Measurements from ENCODE around the gene USP7.

Gene USP7

GRCh38 chr16:9002042-9002441 lies 38.3 kb upstream of the USP7 start:
- Histone ChIP-seq H3K27me3 (ENCODE audit: insufficient read depth, poor library complexity, severe bottlenecking) (no peaks in the 10 kb centered on the region), H3K27ac (replicated peaks) (no peak overlapping the region), H3K4me3 (replicated peaks; ENCODE audit: insufficient read depth, low read length) (no peak overlapping the region)
- DNase-seq (ENCODE audit: low read depth in 1 of 2, low spot score in 1 of 2): no peak
- TF ChIP-seq CTCF (IDR thresholded peaks at IDR 0.05; ENCODE audit: insufficient read depth, low read length) (no peak), POLR2AphosphoS5 (IDR thresholded peaks at IDR 0.05; ENCODE audit: low read depth) (no peak), SPI1 (IDR thresholded peaks at IDR 0.05; ENCODE audit: borderline replicate concordance, low read depth) (no peak), GABPA (IDR thresholded peaks at IDR 0.05; ENCODE audit: low read depth) (no peak), REST (IDR thresholded peaks at IDR 0.05; ENCODE audit: insufficient replicate concordance, low read depth) (no peak)

- no peak for DNase-seq (ENCODE audit: low read depth in 1 of 2, low spot score in 1 of 2)
- no peak for TF ChIP-seq REST (IDR thresholded peaks at IDR 0.05; ENCODE audit: insufficient replicate concordance, low read depth)
- TF ChIP-seq GABPA (IDR thresholded peaks at IDR 0.05; ENCODE audit: low read depth): no peak
- no peak for TF ChIP-seq CTCF (IDR thresholded peaks at IDR 0.05; ENCODE audit: insufficient read depth, low read length)
- TF ChIP-seq SPI1 (IDR thresholded peaks at IDR 0.05; ENCODE audit: borderline replicate concordance, low read depth): no peak
- no peak for TF ChIP-seq POLR2AphosphoS5 (IDR thresholded peaks at IDR 0.05; ENCODE audit: low read depth)
- H3K4me3 ChIP-seq (replicated peaks; ENCODE audit: insufficient read depth, low read length): no peak overlapping the region
- H3K27me3 ChIP-seq (ENCODE audit: insufficient read depth, poor library complexity, severe bottlenecking): no peaks in the 10 kb centered on the region
- no peak overlapping the region for H3K27ac ChIP-seq (replicated peaks)
These were observed 37.0 kb upstream of the USP7 start for GRCh38 chr16:9000664-9001063.

GRCh38 chr16:8999800-9000199 lies 36.1 kb upstream of the USP7 start:
- TF ChIP-seq POLR2AphosphoS5 (IDR thresholded peaks at IDR 0.05; ENCODE audit: low read depth) (no peak), CTCF (IDR thresholded peaks at IDR 0.05; ENCODE audit: insufficient read depth, low read length) (no peak)
- H3K27ac ChIP-seq (replicated peaks): no peak overlapping the region
- no peak for DNase-seq (ENCODE audit: low read depth in 1 of 2, low spot score in 1 of 2)
- H3K4me3 ChIP-seq (replicated peaks; ENCODE audit: insufficient read depth, low read length): no peak overlapping the region
- H3K27me3 ChIP-seq (ENCODE audit: insufficient read depth, poor library complexity, severe bottlenecking): no peaks in the 10 kb centered on the region

GRCh38 chr16:8998108-8998507 lies 34.4 kb upstream of the USP7 start:
- Histone ChIP-seq H3K4me3 (replicated peaks; ENCODE audit: insufficient read depth, low read length) (no peak overlapping the region), H3K27me3 (ENCODE audit: insufficient read depth, poor library complexity, severe bottlenecking) (no peaks in the 10 kb centered on the region), H3K27ac (replicated peaks) (no peak overlapping the region)
- TF ChIP-seq REST (IDR thresholded peaks at IDR 0.05; ENCODE audit: insufficient replicate concordance, low read depth) (no peak), POLR2AphosphoS5 (IDR thresholded peaks at IDR 0.05; ENCODE audit: low read depth) (no peak), CTCF (IDR thresholded peaks at IDR 0.05; ENCODE audit: insufficient read depth, low read length) (no peak), GABPA (IDR thresholded peaks at IDR 0.05; ENCODE audit: low read depth) (no peak), SPI1 (IDR thresholded peaks at IDR 0.05; ENCODE audit: borderline replicate concordance, low read depth) (no peak)
- DNase-seq (ENCODE audit: low read depth in 1 of 2, low spot score in 1 of 2): no peak

Measured in HL-60 (cell line).